CD4-positive, alpha-beta memory T cell (primary cell): ENCODE measurements around the gene GSC. TPM values are rescaled to one million over a fixed set of nuclear protein-coding genes. Genes with fewer than 3 reads are reported as not detected.

ENCODE experiments used
- CTCF ChIA-PET: fragments of 350-600 bp; sonication (Branson Sonifier 250); formaldehyde crosslinking; loops from one replicate; lab custom pipeline; 2021; ENCODE audit warnings: inconsistent platforms; ENCODE audit not compliant: partially characterized antibody; lab: Charles Lee
- POLR2A ChIA-PET: fragments of 350-600 bp; sonication (Branson Sonifier 250); formaldehyde crosslinking; loops from one replicate; lab custom pipeline; 2021; ENCODE audit not compliant: partially characterized antibody; lab: Charles Lee
- DNase-seq, 5 donors: peaks; one replicate each; pipeline versions ENCODE4 v3.0.0 to v3.0.0-alpha.2; 2020 to 2022; ENCODE audit warnings: mixed read lengths in 1 of 5
- H3K27ac ChIP-seq: one replicate; pipeline ENCODE4 v1.7.0; 2013; ENCODE audit warnings: low read depth, low read length
- H3K27me3 ChIP-seq: 2 replicates; pipeline ENCODE4 v1.7.0; 2013; ENCODE audit warnings: mild to moderate bottlenecking, low read length, moderate library complexity; ENCODE audit not compliant: insufficient read depth
- H3K36me3 ChIP-seq: 2 replicates; pipeline ENCODE4 v1.7.0; 2013; ENCODE audit warnings: mild to moderate bottlenecking, low read length, moderate library complexity; ENCODE audit not compliant: insufficient read depth
- H3K4me1 ChIP-seq: 2 replicates; pipeline ENCODE4 v1.7.0; 2013; ENCODE audit warnings: mild to moderate bottlenecking, low read length, moderate library complexity; ENCODE audit not compliant: insufficient read depth
- H3K4me3 ChIP-seq, 2 donors: one replicate each; pipeline ENCODE4 v1.7.0; 2013; ENCODE audit warnings: low read length in 2 of 2, mild to moderate bottlenecking in 1 of 2
- H3K9me3 ChIP-seq, 2 donors: one replicate each; pipeline ENCODE4 v1.7.0; 2013; ENCODE audit warnings: low read length in 2 of 2, control low read depth in 1 of 2; ENCODE audit not compliant: control insufficient read depth in 1 of 2
- H3K27ac Mint-ChIP-seq, 7 donors: one replicate each; pipeline ENCODE4 v1.8.0; 2020 to 2021; ENCODE audit warnings: mixed read lengths in 7 of 7, mild to moderate bottlenecking in 6 of 7, inconsistent platforms in 3 of 7, moderate library complexity in 3 of 7
- H3K27me3 Mint-ChIP-seq, 2 donors: one replicate each; pipeline ENCODE4 v1.8.0; 2020 to 2021; ENCODE audit warnings: mixed read lengths in 2 of 2
- H3K36me3 Mint-ChIP-seq, 2 donors: one replicate each; pipeline ENCODE4 v1.8.0; 2020 to 2021; ENCODE audit warnings: mixed read lengths in 2 of 2, inconsistent platforms in 1 of 2, mild to moderate bottlenecking in 1 of 2
- H3K4me1 Mint-ChIP-seq, 4 donors: one replicate each; pipeline ENCODE4 v1.8.0; 2020 to 2021; ENCODE audit warnings: mixed read lengths in 4 of 4, mild to moderate bottlenecking in 1 of 4
- H3K4me3 Mint-ChIP-seq, 8 donors: one replicate each; pipeline ENCODE4 v1.8.0; 2020 to 2021; ENCODE audit warnings: mixed read lengths in 8 of 8, mild to moderate bottlenecking in 7 of 8, moderate library complexity in 6 of 8, inconsistent platforms in 3 of 8
- H3K9me3 Mint-ChIP-seq, 8 donors: one replicate each; pipeline ENCODE4 v1.8.0; 2020 to 2021; ENCODE audit warnings: mixed read lengths in 8 of 8, mild to moderate bottlenecking in 5 of 8, inconsistent platforms in 3 of 8, moderate library complexity in 1 of 8
- intact Hi-C: fragments of 100-400 bp; cut with micrococcal nuclease; formaldehyde crosslinking; loops from one replicate; pipeline ENCODE4 v1.15.1; 2023
- polyA plus RNA-seq, 2 donors: library from polyadenylated mRNA; unstranded; fragments of 300-500 nt; fragmentation: Illumina TruSeq; gene quantifications; one replicate each; pipeline ENCODE4 v1.2.3, GENCODE V29; 2021
- total RNA-seq, 2 experiments: library from RNA; stranded (reverse); gene quantifications; one replicate each; pipeline ENCODE4 v1.2.3, GENCODE V29; 2021

Gene GSC
- total and polyA plus RNA-seq, 4 experiments from 2014 or later, result 0.35 TPM; not detected in 3

DNA sequence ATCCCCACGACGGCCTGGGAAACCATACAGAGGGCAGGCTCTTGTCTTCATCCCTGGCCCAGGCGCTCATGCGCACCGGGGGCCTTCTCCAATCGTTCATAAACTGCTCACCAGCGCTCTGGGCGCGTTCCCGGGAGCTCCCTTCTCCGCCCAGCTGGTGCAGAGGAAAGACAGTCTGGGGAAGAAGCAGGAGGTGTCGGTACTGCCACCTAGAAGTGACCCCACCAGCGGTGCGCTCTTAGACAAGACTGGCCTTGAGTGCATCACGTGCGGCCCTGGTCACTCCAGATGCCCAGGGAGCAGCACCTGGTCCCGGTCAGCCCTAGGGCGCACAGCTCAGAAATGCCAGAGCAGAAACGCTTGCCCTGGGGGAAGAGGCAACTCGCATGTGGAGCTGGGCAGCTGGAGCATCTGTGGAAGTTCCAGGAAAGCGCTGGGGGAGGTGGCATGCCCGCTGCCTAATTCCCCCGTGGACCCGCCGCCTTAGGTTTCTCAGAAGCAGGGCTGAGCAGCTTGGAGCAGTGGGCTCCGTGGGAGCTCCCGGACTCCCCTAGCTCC lies 2.5 kb downstream of the GSC start:
- H3K9me3 ChIP-seq, result no peaks in the 10 kb centered on the region
- H3K27me3 Mint-ChIP-seq, result peaks cover 45 to 55% of the 10 kb centered on the region in 2 donors
- H3K4me3 ChIP-seq, result no peak overlapping the region
- H3K27ac ChIP-seq, result no peak overlapping the region
- no peak overlapping the region for H3K27ac Mint-ChIP-seq
- ChIA-PET POLR2A (no interaction called here), CTCF (interaction anchor here (1.4 kb wide), 1 partner anchor 17 kb away, joined by 3 read pairs; no protein-coding TSS in a partner anchor)
- H3K4me3 Mint-ChIP-seq, result peak overlapping the region in 3 of 8 donors; percentile 49 to 73 (median 68)
- peaks cover 0 to 8% (median 0%) of the 10 kb centered on the region in 8 donors for H3K9me3 Mint-ChIP-seq
- DNase-seq, result no peak
- H3K36me3 ChIP-seq, result no peaks in the 10 kb centered on the region
- H3K36me3 Mint-ChIP-seq, result no peaks in the 10 kb centered on the region
- peaks cover 12% of the 10 kb centered on the region for H3K4me1 ChIP-seq
- intact Hi-C loops, result no loop called here
- peaks cover 5 to 38% (median 16%) of the 10 kb centered on the region in 4 donors for H3K4me1 Mint-ChIP-seq
- peaks cover 35% of the 10 kb centered on the region for H3K27me3 ChIP-seq

DNA sequence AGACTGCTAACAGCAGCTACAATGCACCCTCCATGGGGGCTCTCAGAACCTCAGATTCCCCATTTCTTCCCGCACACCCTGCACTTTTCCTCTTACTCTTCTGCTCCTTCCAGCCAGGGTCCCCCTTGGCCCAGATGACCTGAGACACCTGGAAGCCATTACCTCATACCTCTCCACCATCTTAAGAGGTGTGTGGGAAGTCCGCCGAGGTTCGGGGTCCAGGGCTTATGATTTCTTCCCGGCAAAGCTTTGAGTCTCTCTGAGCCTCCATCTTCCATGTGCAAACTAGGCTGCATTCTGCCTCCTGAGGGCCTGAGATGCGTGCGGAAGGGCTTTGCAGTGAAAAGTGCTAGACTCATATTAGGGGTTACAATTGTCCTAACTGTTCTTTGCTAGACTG lies 5.3 kb downstream of the GSC start:
- no peak for DNase-seq
- H3K9me3 Mint-ChIP-seq, result peaks cover 0 to 4% (median 0%) of the 10 kb centered on the region in 8 donors
- no peak overlapping the region for H3K27ac ChIP-seq
- POLR2A ChIA-PET, result no interaction called here
- H3K27me3 ChIP-seq, result peaks cover 11% of the 10 kb centered on the region
- peaks cover 38 to 49% of the 10 kb centered on the region in 2 donors for H3K27me3 Mint-ChIP-seq
- no peak overlapping the region for H3K4me3 Mint-ChIP-seq
- H3K36me3 ChIP-seq, result no peaks in the 10 kb centered on the region
- intact Hi-C loops, result no loop called here
- H3K36me3 Mint-ChIP-seq, result no peaks in the 10 kb centered on the region
- H3K4me1 Mint-ChIP-seq, result peaks cover 4 to 25% (median 11%) of the 10 kb centered on the region in 4 donors
- no peak overlapping the region for H3K4me3 ChIP-seq
- CTCF ChIA-PET, result no interaction called here
- H3K9me3 ChIP-seq, result no peaks in the 10 kb centered on the region
- H3K27ac Mint-ChIP-seq, result no peak overlapping the region
- H3K4me1 ChIP-seq, result peaks cover 8% of the 10 kb centered on the region

DNA sequence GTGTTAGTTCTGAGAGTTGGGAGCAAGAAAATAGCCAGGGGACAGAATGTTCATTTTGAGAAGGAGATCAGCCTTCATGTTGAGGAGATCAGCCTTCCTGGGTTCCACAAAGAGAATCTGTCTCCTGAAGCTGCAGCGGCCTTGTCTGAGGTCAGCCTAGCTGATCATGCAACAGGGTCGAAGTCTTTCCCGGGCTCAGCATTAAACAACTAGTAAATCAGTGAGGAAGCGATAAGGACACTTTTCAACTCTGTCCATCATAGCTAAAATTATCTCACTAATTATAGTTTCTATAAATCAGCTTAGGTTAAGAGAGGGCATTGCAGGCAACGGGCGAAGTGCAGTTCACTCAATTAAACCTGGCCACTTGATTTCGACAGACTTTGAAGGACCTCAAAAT lies 7.5 kb downstream of the GSC start:
- H3K9me3 Mint-ChIP-seq, result peaks cover 0 to 4% (median 0%) of the 10 kb centered on the region in 8 donors
- no peak overlapping the region for H3K27ac Mint-ChIP-seq

GRCh38 chr14:94761997-94762377 lies 7.9 kb downstream of the GSC start:
- Histone ChIP-seq H3K36me3 (no peaks in the 10 kb centered on the region), H3K27ac (no peak overlapping the region), H3K9me3 (no peaks in the 10 kb centered on the region), H3K27me3 (peaks cover 6% of the 10 kb centered on the region), H3K4me1 (no peaks in the 10 kb centered on the region), H3K4me3 (no peak overlapping the region)
- Mint-ChIP-seq H3K36me3 (no peaks in the 10 kb centered on the region), H3K4me3 (no peak overlapping the region), H3K27ac (no peak overlapping the region), H3K9me3 (peaks cover 0 to 4% (median 0%) of the 10 kb centered on the region in 8 donors), H3K4me1 (peaks cover 0 to 3% (median 0%) of the 10 kb centered on the region in 4 donors), H3K27me3 (peaks cover 29 to 37% of the 10 kb centered on the region in 2 donors)
- ChIA-PET CTCF (no interaction called here), POLR2A (no interaction called here)
- DNase-seq, result no peak
- intact Hi-C loops, result no loop called here

More for the DNA sequence above, 7.5 kb downstream of the GSC start:
- H3K36me3 ChIP-seq, result no peaks in the 10 kb centered on the region
- ChIA-PET CTCF (no interaction called here), POLR2A (no interaction called here)
- Mint-ChIP-seq H3K27me3 (peaks cover 32 to 38% of the 10 kb centered on the region in 2 donors), H3K4me3 (no peak overlapping the region), H3K36me3 (no peaks in the 10 kb centered on the region), H3K4me1 (peaks cover 0 to 7% (median 0%) of the 10 kb centered on the region in 4 donors)
- no peak for DNase-seq
- no peaks in the 10 kb centered on the region for H3K4me1 ChIP-seq
- no peak overlapping the region for H3K4me3 ChIP-seq
- no peak overlapping the region for H3K27ac ChIP-seq
- H3K27me3 ChIP-seq, result peaks cover 11% of the 10 kb centered on the region
- H3K9me3 ChIP-seq, result no peaks in the 10 kb centered on the region
- intact Hi-C loops, result no loop called here

GRCh38 chr14:94761348-94761996 lies 8.4 kb downstream of the GSC start:
- no peak overlapping the region for H3K27ac ChIP-seq
- H3K36me3 Mint-ChIP-seq, result no peaks in the 10 kb centered on the region
- intact Hi-C loops, result no loop called here
- H3K9me3 Mint-ChIP-seq, result peaks cover 0 to 4% (median 0%) of the 10 kb centered on the region in 8 donors
- peaks cover 25 to 35% of the 10 kb centered on the region in 2 donors for H3K27me3 Mint-ChIP-seq
- peaks cover 4% of the 10 kb centered on the region for H3K27me3 ChIP-seq
- no peaks in the 10 kb centered on the region for H3K4me1 ChIP-seq
- DNase-seq, result no peak
- H3K4me3 Mint-ChIP-seq, result no peak overlapping the region
- no peaks in the 10 kb centered on the region for H3K4me1 Mint-ChIP-seq
- ChIA-PET POLR2A (no interaction called here), CTCF (no interaction called here)
- no peaks in the 10 kb centered on the region for H3K36me3 ChIP-seq
- H3K27ac Mint-ChIP-seq, result no peak overlapping the region
- H3K4me3 ChIP-seq, result no peak overlapping the region
- H3K9me3 ChIP-seq, result no peaks in the 10 kb centered on the region

GRCh38 chr14:94756310-94756882 lies 13.5 kb downstream of the GSC start:
- H3K9me3 Mint-ChIP-seq, result no peaks in the 10 kb centered on the region
- intact Hi-C loops, result no loop called here
- POLR2A ChIA-PET, result no interaction called here

DNA sequence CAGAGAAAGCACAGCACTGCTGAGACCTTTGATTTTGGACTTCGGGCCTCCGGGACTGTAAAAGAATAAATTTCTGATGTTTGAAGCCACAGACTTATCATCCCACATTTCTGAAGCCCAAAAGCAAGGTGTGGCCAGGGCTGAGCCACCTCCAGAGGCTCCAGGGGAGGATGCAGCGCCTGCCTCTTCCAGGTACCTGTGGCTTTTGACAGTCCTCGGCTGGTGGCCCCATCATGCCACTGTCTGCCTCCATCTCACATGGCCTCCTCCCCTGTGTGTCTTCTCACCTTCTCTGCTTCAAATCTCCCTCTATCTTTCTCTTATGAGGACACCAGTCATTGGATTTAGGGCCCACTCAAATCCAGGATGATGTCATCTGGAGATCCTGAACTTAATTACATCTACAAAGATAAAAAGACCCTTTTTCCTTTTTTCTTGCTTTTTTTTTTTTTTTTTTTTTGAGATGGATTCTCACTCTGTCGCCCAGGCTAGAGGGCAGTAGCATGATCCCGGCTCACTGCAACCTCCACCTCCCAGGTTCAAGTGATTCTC lies 15.4 kb downstream of the GSC start:
- no peaks in the 10 kb centered on the region for H3K4me1 Mint-ChIP-seq
- Histone ChIP-seq H3K36me3 (no peaks in the 10 kb centered on the region), H3K27ac (no peak overlapping the region), H3K4me1 (no peaks in the 10 kb centered on the region), H3K27me3 (no peaks in the 10 kb centered on the region), H3K4me3 (no peak overlapping the region), H3K9me3 (no peaks in the 10 kb centered on the region)
- no peaks in the 10 kb centered on the region for H3K36me3 Mint-ChIP-seq
- POLR2A ChIA-PET, result no interaction called here
- no peak for DNase-seq
- no peaks in the 10 kb centered on the region for H3K9me3 Mint-ChIP-seq
- CTCF ChIA-PET, result no interaction called here
- H3K4me3 Mint-ChIP-seq, result no peak overlapping the region
- H3K27ac Mint-ChIP-seq, result no peak overlapping the region
- peaks cover 2 to 8% of the 10 kb centered on the region in 2 donors for H3K27me3 Mint-ChIP-seq
- intact Hi-C loops, result no loop called here

More at GRCh38 chr14:94756310-94756882, 13.5 kb downstream of the GSC start:
- no peaks in the 10 kb centered on the region for H3K4me1 ChIP-seq
- no peaks in the 10 kb centered on the region for H3K27me3 ChIP-seq
- no peaks in the 10 kb centered on the region for H3K36me3 ChIP-seq
- Mint-ChIP-seq H3K4me1 (no peaks in the 10 kb centered on the region), H3K27me3 (peaks cover 6 to 10% of the 10 kb centered on the region in 2 donors), H3K36me3 (no peaks in the 10 kb centered on the region), H3K4me3 (peak overlapping the region in 1 of 8 donors; percentile 33), H3K27ac (no peak overlapping the region)
- H3K9me3 ChIP-seq, result no peaks in the 10 kb centered on the region
- no peak overlapping the region for H3K27ac ChIP-seq
- CTCF ChIA-PET, result no interaction called here
- no peak for DNase-seq
- no peak overlapping the region for H3K4me3 ChIP-seq
